Lower lobe of right lung (tissue), 2 donors: ENCODE data around the gene MYO1H. TPM values are rescaled to one million over a fixed set of nuclear protein-coding genes. Genes with fewer than 3 reads are reported as not detected.

Source experiments
- ATAC-seq, 2 donors: fragments of 200-7000 bp; cut with Tn5 transposase; one replicate each; pipeline ENCODE4 v1.9.1; 2020 to 2022; ENCODE audit warnings: mild to moderate bottlenecking in 2 of 2, moderate library complexity in 2 of 2
- DNase-seq: peaks from one replicate; pipeline ENCODE4 v3.0.0-alpha.2; 2020
- H3K27ac ChIP-seq: fragments of 200-600 bp; one replicate; pipeline ENCODE4 v1.8.0; 2022
- H3K27me3 ChIP-seq: fragments of 200-600 bp; one replicate; pipeline ENCODE4 v1.8.0; 2022; ENCODE audit warnings: low read depth
- H3K36me3 ChIP-seq: fragments of 200-600 bp; one replicate; pipeline ENCODE4 v1.8.0; 2022; ENCODE audit warnings: mild to moderate bottlenecking
- H3K4me1 ChIP-seq: fragments of 200-600 bp; one replicate; pipeline ENCODE4 v1.8.0; 2022
- H3K4me3 ChIP-seq: fragments of 200-600 bp; one replicate; pipeline ENCODE4 v1.8.0; 2022; ENCODE audit warnings: mild to moderate bottlenecking
- H3K9me3 ChIP-seq: fragments of 200-600 bp; one replicate; pipeline ENCODE4 v1.8.0; 2022
- intact Hi-C: fragments of 100-400 bp; cut with DNase I; formaldehyde crosslinking; loops from one replicate; pipeline ENCODE4 v1.11.0; 2022
- long read RNA-seq: library from polyadenylated mRNA; unstranded; transcript quantifications from one replicate; pipeline ENCODE4 v2.0.0, GENCODE V29; 2021
- total RNA-seq: library from RNA; stranded (reverse); fragmentation: NEBNext Ultra II Directional; extraction: Animal tissue kit (Norgen Biotek cat#: 25700); gene quantifications from one replicate; pipeline ENCODE4 v1.2.1, GENCODE V29; 2021
- TF ChIP-seq, protein P1 (sequence below): fragments of 200-600 bp; IDR thresholded peaks from one replicate; pipeline ENCODE4 v1.8.0; 2022; ENCODE audit warnings: antibody characterized with exemption, mild to moderate bottlenecking
- donor health status: DM: no; HTN: yes; CAD: no; lungs with severe emphysema.

MYO1H gene, protein sequence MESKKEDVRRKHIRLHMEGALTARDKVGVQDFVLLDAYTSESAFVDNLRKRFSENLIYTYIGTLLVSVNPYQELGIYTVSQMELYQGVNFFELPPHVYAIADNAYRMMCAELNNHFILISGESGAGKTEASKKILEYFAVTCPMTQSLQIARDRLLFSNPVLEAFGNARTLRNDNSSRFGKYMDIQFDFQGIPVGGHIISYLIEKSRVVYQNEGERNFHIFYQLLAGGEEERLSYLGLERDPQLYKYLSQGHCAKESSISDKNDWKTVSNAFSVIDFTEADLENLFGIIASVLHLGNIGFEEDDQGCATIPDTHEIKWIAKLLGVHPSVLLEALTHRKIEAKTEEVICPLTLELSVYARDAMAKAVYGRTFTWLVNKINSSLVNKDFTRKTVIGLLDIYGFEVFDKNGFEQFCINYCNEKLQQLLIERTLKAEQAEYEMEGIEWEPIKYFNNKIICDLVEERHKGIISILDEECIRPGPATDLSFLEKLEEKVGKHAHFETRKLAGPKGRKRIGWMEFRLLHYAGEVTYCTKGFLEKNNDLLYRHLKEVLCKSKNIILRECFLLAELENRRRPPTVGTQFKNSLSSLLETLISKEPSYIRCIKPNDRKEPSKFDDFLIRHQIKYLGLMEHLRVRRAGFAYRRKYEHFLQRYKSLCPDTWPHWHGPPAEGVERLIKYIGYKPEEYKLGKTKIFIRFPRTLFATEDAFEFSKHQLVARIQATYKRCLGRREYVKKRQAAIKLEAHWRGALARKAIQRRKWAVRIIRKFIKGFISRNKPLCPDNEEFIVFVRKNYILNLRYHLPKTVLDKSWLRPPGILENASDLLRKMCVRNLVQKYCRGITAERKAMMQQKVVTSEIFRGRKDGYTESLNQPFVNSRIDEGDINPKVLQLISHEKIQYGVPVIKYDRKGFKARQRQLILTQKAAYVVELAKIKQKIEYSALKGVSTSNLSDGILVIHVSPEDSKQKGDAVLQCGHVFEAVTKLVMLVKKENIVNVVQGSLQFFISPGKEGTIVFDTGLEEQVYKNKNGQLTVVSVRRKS
- 0.30 TPM for total RNA-seq
- long read RNA-seq, partial matches to known transcripts, result 0 of 3 reads
- long read RNA-seq, other reads (novel, unspliced or antisense), result 3 of 3 reads

DNA sequence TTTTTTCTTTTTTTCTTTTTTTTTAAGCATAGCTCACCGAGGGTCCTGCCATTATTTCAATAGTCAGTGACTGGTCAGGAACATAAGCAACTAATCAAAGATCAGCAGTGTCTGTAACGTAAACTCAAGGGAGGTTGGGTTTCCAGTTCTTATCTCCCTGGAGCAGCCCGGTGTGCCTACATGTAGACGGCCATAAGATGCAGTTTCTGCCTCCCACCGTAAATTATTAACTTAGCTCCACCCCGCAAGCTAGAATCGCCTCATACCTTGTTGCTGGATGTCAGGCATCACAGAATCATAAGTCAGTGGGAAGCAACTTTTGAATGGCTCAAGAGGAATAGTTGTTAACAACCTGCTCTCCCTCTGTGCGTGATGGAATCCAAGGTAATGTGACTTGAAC, at the start of gene MYO1H:
Gene MYO1H, plus strand, starts transcription at position 312 of the 400 bp plus-strand sequence. Its CDS starts 61 bp downstream, at position 373.
- H3K4me1 ChIP-seq, result no peaks in the 10 kb centered on the region
- H3K36me3 ChIP-seq, result no peaks in the 10 kb centered on the region
- TF ChIP-seq, protein P1, sequence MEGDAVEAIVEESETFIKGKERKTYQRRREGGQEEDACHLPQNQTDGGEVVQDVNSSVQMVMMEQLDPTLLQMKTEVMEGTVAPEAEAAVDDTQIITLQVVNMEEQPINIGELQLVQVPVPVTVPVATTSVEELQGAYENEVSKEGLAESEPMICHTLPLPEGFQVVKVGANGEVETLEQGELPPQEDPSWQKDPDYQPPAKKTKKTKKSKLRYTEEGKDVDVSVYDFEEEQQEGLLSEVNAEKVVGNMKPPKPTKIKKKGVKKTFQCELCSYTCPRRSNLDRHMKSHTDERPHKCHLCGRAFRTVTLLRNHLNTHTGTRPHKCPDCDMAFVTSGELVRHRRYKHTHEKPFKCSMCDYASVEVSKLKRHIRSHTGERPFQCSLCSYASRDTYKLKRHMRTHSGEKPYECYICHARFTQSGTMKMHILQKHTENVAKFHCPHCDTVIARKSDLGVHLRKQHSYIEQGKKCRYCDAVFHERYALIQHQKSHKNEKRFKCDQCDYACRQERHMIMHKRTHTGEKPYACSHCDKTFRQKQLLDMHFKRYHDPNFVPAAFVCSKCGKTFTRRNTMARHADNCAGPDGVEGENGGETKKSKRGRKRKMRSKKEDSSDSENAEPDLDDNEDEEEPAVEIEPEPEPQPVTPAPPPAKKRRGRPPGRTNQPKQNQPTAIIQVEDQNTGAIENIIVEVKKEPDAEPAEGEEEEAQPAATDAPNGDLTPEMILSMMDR, result no peak
- intact Hi-C loops, result no loop called here
- H3K4me3 ChIP-seq, result no peak within 1 kb of the TSS
- DNase-seq (no peak), ATAC-seq (no peak)
- H3K27ac ChIP-seq, result no peak within 1 kb of the TSS
- peaks cover 1% of the 10 kb centered on the region for H3K27me3 ChIP-seq
- H3K9me3 ChIP-seq, result no peaks in the 10 kb centered on the region

DNA sequence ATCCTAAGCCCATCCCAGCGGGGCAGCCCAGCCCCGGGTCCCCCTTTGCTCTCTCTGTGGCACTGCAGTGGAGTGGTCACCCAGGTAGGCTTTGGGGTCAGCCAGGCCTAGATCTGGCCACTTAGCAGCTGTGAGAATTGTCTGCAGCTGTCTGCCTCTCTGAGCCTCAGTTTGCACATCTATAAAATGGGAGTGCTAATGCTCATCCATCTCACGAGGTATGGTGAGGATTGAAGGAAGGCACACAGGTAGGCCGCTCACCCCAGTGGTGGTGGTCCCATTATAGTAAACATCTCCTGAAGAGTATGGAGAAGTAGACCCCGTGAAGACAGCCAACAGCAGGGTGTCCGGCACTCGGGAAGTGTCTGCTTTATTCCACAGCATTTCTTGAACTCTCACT, 47.9 kb upstream of the MYO1H start:
- intact Hi-C loops, result no loop called here
- no peaks in the 10 kb centered on the region for H3K36me3 ChIP-seq
- DNase-seq (no peak), ATAC-seq (no peak)
- H3K4me3 ChIP-seq, result no peak overlapping the region
- no peak overlapping the region for H3K27ac ChIP-seq
- peaks cover 15% of the 10 kb centered on the region for H3K27me3 ChIP-seq
- no peaks in the 10 kb centered on the region for H3K4me1 ChIP-seq
- TF ChIP-seq, protein P1, result no peak
- no peaks in the 10 kb centered on the region for H3K9me3 ChIP-seq

DNA sequence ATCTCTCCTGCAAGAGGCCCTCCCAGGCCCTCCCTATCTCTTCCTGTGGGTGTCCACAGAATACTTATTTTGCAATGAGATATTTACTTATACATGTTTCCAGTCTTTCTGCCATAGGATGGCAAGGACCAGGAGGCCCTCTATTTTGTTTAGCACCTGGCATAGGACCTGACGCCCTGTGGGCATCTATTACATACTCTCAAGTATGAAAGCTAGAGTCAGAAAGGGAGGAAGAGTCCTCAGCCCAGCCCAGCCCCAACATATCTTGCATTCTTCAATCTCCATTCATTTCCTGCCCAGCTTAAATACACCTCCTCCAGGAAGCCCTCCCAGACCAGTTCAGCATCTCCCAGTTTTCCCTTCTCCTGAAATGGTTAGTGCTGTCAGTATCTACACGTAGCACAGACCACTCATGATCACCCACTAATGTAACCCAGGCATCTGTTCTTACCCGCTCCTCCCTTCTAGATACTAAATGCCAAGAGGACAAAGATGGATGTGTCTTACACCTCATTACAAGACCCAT, 46.0 kb upstream of the MYO1H start:
- TF ChIP-seq, protein P1, result no peak
- no peak for ATAC-seq
- no peak for DNase-seq
- Histone ChIP-seq H3K9me3 (no peaks in the 10 kb centered on the region), H3K27me3 (peaks cover 32% of the 10 kb centered on the region), H3K4me3 (no peak overlapping the region), H3K36me3 (no peaks in the 10 kb centered on the region), H3K27ac (no peak overlapping the region), H3K4me1 (no peaks in the 10 kb centered on the region)
- intact Hi-C loops, result no loop called here

DNA sequence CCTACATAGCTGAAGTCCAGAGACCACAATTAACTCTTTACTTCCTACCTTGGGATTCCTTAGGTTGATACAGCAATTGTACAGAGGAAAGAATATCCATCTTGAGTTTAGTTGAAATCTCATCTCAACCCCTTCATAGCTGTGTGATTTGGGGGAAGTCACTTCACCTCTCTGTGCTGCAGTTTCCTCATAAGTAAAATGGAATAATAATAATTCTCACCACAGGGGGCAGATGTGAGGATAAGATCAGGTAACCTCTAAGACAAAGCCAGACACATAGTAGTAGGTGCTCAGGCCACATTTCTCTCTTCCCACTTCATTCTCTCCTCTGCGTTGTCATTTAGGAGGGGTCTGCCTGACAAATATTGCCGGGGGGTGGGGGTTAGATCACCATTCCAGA, 45.3 kb upstream of the MYO1H start:
- TF ChIP-seq, protein P1, result no peak

DNA sequence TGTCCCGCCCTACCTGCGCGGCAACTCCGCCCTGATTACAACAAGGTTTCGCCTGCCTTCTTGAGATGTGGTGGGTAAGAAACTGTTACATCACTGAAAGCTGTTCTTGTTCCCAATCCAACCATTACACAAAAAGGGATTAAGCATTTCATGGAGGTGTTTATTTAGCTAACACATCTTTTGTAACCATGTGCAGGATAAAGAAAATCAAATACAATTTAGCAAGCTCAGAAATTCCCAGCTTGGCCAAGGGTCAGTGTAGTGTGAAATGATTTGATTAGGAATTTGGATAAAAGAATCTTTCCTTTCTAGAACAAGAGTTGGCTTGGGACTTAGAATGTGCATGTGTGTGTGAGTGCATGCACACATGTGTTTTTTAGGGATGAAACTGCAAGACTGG, 44.9 kb upstream of the MYO1H start:
- no peak for ATAC-seq
- Histone ChIP-seq H3K4me3 (no peak overlapping the region), H3K9me3 (no peaks in the 10 kb centered on the region), H3K27me3 (peaks cover 43% of the 10 kb centered on the region), H3K4me1 (no peaks in the 10 kb centered on the region), H3K27ac (no peak overlapping the region), H3K36me3 (no peaks in the 10 kb centered on the region)
- DNase-seq, result no peak
- intact Hi-C loops, result no loop called here
- TF ChIP-seq, protein P1, result no peak

More for the DNA sequence above, 45.3 kb upstream of the MYO1H start:
- Histone ChIP-seq H3K4me3 (no peak overlapping the region), H3K36me3 (no peaks in the 10 kb centered on the region), H3K27me3 (peaks cover 39% of the 10 kb centered on the region), H3K27ac (no peak overlapping the region), H3K4me1 (no peaks in the 10 kb centered on the region), H3K9me3 (no peaks in the 10 kb centered on the region)
- ATAC-seq, result no peak
- intact Hi-C loops, result no loop called here
- no peak for DNase-seq
